ENCODE measurements around the gene TDRD10.

The TDRD10 gene, protein sequence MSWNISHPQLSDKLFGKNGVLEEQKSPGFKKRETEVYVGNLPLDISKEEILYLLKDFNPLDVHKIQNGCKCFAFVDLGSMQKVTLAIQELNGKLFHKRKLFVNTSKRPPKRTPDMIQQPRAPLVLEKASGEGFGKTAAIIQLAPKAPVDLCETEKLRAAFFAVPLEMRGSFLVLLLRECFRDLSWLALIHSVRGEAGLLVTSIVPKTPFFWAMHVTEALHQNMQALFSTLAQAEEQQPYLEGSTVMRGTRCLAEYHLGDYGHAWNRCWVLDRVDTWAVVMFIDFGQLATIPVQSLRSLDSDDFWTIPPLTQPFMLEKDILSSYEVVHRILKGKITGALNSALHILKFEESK

DNA sequence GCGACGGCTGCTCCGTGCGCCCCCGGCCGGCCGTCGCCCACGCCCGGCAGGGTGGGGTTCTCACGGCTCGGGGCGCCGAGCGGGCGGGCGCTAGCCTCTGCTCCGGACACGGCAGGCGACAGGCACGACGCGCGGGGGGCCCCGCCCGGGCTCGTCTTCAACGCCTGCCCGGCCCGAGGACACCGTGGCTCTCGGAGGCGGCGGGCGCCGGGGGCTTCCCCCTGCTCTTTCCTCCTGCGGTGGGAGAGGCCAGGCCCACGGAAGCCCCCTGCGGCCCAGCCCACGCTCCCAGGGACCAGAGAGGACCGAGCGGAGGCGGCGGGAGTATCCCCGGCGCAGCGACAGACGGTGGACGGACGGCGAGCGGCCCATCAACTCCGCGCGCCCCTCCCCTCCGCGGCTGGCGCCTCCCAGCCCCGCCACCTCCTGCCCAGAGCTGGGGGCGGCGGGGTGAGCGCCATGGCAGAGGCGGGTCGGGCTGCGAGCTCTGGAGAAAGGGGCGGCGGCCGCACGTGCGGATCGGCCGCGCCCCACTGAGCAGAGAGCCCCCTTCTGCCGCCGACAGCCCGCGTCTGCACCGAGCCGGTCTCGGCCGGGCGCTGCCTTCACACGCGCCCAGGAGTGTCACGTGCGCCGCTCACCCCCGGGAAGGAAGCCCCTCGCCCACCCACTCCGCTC is at the start of gene TDRD10, which contains the start of gene SHE:
Gene TDRD10, plus strand, starts transcription at position 154 of the 678 bp plus-strand sequence. CDS start 4,685 bp downstream, outside the sequence.
Gene SHE, minus strand, starts transcription at position 347 of the 678 bp plus-strand sequence. CDS start 386 bp downstream, outside the sequence.
- DNase-seq, result no peak

DNA sequence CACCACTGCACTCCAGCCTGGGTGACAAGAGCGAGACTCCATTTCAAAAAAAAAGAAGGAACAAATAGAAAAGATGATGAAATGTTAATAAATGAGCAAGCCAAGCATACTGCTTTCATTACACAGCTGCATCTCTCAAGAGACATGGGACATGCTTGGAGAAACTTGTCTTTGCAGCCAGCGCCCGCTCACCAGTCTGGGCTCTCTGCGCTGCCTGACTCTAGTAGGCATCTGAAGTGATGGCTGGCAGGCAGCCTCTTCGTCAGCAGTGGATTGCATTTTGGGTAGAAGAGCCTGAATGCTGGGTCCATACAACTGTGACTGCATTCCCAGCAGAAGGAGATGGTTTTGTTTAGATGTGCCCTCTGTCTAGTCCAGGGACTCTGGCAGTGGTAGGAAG is 48.9 kb upstream of the TDRD10 start:
- DNase-seq, result no peak

DNA sequence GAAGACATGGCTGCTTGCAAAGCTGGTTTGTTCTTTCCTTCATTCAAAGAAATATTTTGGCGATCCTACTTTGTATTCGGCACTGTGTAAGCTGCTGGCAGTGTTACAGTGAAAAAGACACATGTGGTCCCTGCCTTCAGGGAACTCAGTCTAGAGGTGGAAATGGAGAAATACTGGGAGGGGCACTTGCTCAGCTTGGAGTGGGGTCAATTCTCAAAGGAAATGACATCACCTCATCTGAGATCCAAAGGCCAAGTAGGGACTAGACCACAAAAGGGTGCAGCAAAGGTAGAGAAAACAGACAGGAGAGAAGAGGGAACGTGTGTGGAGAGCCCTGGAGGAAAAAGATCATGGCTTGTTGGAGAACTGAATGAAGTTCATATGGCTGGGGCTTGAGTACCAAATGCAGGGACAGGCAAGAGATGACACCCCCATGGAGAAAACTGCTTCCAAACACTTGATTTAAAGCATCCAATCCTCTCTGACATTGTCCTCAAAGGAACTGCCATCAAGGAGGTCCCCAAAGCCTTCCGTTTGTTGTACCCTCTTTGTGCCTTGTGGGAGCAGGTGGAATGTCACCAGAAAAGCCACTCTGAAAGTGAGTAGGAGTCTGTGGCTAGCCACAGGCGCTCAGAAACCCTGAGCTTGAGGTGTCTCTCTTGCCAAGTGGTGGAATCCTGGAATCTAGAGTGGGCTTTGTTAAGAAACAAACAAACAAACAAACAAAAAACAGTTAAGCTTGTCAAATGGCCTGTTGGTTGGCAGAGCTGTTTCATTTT is 48.3 kb upstream of the TDRD10 start:
- DNase-seq, result no peak

DNA sequence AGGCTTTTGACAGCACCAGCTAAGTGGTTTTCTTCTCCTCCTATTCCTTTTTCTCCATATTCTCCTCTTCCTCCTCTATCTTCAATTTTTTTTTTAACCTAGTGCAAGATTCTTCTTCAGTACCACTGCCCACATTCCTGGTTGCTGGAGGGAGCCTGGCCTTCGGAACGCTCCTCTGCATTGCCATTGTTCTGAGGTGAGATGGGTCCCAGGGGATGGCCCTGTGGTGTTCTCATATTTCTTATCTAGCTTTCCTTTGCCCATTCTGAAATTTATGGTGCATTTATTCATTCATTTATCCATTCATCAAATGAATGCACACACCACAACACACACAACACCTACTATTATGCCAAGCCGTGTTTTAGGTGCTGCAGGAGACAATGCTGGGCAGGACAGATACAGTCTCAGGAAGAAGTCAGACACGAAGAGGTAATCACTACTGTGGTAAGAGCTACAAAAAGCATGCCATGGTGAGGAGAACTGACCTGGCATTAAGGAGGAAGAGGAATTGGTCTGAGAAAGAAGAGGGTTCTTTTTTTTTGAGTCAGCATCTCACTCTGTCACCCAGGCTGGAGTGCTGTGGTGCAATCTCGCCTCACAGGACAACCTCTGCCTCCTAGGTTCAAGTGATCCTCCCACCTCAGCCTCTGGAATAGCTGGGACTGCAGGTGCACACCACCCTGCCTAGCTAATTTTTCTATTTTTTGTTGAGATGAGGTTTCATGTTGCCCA is 47.5 kb upstream of the TDRD10 start:
- DNase-seq, result no peak

DNA sequence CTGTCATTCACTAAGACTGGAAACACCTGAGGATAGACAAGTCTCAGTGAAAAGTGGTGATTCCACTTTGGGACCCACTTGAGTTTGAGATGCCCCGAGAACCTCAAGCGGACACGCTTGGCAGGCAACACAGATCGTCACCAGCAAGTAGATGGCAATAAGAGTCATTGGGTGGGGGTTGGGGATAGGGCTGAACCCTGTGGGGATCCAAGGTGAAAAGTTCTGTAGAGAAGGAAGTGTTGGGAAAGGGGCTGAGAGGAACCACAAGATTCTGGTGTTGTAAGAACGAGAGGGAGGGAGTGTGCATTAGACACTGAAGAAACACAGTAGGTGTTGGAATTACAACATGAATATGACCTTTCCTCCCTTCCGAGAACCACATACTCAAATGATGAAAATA is 45.4 kb upstream of the TDRD10 start:
- no peak for DNase-seq

DNA sequence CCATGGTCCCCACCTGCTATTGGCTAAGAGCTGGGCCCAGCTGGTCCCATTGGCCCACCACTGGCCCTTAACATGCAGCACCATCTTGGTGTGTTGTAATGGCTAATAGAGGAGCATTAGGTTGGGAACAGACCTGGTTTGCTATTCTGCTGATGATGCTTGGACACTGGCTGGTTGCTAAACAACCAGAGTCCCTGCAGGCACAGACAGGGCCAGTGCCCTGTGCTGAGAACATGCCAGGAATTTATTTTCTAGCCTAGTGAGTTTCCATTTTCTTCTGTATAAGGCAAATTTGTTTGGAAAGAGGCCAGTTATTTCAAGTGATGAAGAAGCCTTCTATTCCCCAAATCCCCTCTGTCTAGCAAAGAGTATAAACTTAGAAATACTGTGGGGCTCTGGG is 42.9 kb upstream of the TDRD10 start:
- DNase-seq, result no peak

DNA sequence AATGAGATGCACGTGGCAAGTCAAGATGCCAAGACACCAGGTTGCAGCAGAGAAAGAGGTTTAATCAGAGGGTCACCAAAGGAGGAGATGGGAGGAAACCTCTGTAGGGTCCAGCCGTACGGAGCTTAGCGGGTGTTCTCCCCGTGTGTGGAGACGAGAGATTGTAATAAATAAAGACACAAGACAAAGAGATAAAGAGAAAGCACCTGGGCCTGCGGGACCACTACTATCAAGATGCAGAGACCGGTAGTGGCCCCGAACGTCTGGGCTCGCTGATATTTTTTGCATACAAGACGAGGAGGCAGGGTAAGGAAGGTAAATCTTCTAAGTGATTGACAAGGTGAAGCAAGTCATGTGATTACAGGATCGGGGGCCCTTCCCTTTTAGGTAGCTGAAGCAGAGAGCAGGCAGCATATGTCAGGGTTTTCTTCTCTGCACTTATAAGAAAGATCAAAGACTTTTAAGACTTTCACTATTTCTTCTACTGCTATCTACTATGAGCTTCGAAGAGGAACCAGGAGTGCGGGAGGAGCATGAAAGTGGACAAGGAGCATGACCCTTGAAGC is 41.2 kb upstream of the TDRD10 start:
- DNase-seq, result no peak

DNA sequence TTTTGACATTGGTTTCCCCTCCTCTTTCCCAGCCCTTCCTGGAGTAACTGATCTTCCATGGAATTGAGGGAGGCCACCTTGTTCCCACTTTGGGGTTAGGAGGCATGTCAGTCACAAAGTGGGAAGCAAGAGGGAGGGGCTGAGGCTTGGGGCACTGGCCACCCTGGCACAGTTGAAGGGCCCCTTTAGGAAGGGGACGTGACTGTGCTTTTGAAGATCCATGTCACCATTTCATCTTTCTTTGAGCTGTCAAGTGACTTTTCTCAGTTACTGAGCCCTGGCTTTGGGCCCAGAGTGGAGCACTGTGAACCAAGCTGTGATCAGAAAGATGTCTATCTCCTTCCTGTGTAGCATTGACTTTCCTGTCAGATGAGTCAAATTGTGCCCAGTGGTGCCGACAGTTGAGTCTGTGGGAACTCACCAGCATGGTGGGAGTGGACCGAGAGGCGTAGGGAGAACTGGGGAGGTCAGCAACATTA is 38.5 kb upstream of the TDRD10 start:
- no peak for DNase-seq

DNA sequence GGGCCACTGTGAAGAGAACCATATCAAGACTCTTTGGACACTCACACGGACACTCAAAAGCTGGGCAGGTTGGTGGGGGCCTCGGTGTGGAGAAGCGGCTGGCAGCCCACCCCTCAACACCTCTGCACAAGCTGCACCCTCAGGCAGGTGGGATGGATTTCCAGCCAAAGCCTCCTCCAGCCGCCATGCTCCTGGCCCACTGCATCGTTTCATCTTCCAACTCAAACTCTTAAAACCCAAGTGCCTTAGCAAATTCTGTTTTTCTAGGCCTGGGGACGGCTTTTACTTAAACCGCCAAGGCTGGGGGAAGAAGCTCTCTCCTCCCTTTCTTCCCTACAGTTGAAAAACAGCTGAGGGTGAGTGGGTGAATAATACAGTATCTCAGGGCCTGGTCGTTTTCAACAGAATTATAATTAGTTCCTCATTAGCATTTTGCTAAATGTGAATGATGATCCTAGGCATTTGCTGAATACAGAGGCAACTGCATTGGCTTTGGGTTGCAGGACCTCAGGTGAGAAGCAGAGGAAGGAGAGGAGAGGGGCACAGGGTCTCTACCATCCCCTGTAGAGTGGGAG is 36.3 kb upstream of the TDRD10 start:
- DNase-seq, result no peak

DNA sequence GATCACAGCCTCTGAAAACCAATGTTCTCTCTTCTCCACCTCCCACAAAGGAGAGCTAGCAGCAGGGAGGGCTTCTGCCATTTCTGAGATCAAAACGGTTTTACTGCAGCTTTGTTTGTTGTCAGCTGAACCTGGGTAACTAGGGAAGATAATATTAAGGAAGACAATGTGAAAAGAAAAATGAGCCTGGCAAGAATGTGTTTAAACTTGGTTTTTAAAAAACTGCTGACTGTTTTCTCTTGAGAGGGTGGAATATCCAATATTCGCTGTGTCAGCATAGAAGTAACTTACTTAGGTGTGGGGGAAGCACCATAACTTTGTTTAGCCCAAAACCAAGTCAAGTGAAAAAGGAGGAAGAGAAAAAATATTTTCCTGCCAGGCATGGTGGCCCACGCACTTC is 35.8 kb upstream of the TDRD10 start:
- no peak for DNase-seq

DNA sequence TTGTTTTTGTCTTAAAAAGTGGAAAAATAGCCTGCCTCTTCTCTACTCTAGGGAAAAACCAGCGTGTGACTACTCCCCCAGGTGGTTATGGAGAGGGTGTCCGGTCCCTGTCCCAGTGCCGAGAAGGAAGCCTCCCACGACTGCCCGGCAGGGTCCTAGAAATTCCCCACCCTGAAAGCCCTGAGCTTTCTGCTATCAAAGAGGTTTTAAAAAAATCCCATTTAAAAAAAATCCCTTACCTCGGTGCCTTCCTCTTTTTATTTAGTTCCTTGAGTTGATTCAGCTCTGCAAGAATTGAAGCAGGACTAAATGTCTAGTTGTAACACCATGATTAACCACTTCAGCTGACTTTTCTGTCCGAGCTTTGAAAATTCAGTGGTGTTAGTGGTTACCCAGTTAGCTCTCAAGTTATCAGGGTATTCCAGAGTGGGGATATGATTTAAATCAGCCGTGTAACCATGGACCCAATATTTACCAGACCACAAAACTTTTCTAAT is 35.0 kb upstream of the TDRD10 start:
- no peak for DNase-seq

DNA sequence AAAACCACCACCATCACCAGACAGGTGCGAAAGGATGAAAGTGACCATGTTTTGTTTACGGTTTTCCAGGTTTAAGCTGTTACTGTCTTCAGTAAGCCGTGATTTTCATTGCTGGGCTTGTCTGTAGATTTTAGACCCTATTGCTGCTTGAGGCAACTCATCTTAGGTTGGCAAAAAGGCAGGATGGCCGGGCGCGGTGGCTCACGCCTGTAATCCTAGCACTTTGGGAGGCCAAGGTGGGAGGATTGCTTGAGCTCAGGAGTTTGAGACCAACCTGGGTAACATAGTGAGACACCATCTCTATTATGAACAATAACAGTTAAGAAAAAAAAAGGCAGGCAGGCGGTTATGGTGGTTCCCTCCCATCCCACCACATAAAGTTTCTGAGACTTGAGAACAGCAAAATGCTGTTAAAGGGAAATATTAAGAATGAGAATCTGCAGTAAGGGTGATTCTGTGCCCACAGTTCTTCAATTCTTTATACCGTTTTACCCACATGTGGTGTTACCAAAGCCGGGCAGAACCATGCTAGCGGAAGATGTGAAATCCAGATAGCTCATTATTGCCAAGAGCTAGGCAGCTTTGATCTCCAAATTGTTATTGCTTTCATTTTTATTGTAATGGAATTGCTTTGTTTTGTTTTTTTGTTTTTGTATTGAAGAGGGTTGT is 34.5 kb upstream of the TDRD10 start:
- DNase-seq, result no peak

DNA sequence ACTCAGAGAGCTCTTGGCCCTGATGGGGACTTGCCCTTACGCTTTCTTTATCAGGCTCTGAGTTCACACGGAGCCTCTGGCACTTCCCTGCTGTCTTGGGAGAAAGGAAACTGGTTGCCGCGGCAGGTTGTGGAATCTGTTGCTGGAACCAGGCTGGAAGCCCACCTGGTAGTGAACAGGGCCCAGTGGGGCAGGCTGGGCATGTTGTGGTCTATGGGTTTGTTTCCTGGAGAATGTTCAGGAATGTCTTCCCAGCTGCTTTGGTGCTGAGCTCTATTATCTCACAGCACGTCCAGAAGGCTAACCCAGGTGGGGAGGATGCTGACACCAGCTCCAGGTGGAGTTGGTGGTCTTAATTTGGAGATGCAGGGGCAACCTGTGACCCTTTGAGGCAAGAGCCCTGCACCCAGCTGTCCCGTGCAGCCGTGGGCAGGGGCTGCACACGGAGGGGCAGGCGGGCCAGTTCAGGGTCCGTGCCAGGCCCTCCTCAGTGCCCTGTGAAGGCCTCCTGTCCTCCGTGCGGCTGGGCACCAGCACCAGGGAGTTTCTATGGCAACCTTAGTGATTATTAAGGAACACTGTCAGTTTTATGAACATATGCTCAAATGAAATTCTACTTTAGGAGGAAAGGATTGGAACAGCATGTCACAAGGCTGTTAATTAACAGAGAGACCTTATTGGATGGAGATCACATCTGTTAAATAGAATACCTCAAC is 33.3 kb upstream of the TDRD10 start:
- DNase-seq, result no peak

DNA sequence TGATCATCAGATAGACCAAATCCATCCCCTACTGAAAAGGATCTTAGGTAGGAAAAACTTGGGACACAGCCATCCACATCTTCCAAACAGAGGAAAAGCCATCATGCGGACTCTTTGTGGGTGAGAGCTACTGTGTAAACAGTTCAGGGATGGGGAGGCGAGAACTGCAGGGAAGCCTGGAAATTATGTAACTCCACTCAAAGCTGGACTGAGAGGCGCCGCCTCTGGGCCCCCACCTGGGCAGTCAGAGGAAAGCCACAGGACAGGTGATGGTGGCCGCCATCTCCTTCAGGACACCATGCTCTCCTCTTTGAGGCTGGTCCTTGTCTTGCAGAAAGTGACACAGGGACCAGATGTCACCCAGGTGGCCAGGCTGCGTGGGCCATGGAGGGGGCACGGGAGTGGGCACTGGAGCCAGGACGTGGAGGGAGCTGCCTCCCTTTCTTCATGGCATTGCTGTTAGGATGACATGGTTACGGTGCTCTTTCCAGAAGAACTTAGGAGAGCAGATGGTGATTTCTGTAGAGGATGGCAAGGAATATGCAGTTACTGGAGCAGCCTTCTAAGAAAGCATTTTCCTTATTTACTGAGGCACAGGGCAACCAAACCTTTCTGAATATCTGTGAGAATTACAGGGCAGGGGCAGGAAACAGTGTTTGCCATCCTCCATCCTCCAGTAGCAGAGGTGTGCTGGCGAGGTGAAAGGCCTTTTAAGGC is 32.0 kb upstream of the TDRD10 start:
- DNase-seq, result no peak

DNA sequence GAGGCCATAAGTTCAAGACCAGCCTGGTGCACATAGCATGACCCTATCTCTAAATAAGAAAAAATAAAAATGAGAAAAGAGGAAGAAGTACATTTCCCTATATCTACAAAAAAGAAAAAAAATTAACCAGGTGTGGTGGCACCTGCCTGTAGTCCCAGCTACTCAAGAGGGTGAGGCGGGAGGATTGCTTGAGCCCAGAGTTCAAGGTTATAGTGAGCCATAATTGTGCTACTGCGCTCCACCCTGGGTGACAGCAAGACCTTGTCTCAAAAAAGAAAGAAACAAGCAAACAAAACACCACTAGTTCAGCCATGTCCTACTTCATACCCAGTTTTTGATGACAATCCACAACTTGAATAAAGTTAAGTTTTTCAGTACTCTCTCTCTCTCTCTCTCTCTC is 30.7 kb upstream of the TDRD10 start:
- no peak for DNase-seq

DNA sequence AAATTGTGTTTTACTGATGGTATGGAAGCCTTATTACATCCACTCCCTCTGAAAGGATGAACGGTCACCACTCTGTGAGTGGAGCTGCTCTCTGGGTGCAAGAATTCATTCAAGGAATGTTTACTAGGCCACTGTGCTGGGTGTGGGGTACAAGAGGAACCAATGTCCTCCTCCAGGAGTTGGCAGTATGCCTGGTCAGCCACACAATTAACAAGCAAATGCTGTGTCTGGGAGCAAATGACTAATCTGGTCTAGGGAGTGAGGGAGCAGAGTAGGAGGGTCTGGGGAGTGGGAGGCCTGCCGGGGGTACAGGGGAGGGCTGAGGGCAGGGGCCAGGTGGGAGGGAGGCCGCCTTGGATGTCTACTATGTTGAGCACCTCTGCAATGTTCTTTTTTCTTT is 27.2 kb upstream of the TDRD10 start:
- no peak for DNase-seq

DNA sequence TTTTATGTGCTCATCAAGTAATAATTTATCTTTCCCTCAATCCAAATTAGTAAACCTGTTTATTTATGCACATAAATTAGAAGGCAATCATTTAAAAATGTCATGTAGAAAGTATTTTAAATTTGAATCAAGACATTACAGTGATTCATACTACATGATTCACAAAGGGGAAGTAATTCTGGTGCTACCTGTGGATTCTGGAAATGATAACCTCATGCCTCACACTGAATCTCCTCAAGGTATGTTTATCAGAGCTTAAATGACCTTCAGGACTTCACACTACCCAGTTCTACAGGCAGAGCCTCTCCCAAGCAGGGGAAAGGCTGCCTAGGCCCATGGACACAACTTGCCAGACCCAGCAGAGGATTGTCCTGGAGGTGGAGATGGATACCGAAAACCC is 25.2 kb upstream of the TDRD10 start:
- DNase-seq, result no peak

DNA sequence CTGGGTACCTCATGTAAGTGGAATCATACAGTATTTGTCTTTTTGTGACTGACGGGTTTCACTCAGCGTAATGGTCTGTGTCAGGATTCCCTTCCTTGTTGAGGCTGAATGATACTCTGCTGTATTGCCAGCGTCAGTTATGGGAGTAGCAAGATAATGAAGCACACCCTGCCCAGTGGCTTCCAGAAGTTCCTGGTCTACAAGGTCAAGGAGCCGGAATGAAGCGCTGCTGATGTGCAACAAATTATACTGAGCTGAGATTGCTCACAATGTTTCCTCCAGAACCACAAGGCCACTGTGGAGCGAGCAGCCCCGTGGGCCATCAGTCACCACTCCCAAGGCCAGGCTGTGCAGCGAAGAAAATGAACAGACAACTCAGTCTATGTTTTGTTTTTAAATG is 24.0 kb upstream of the TDRD10 start:
- DNase-seq, result no peak

DNA sequence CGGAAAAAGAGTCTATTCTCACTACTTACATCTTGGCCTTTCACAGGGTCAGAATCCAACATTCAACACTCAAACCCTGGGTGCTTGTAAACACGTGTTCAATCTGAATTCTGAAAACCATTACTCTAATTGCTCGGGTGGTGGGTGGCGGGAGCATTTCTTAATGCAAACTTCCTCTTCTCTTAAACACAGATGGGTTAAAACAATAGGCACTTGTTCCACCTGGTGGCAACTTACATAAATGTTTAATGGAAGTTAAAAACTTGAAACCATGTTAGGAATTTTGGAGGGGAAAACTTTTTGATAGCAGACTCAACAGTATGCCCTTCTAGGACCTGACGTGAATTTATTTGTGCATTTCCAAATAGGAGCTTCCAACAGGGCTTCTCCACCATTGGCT is 23.4 kb upstream of the TDRD10 start:
- DNase-seq, result no peak

Data from NCI-H524 treated with DMSO at 0.1 percent for 48 hours (cell line).